ENCODE results near the gene CLDN12. TPM values are rescaled to one million over a fixed set of nuclear protein-coding genes. Genes with fewer than 3 reads are reported as not detected.

Gene CLDN12
- total RNA-seq: 4.6 and 13.3 TPM in 2 replicates

GRCh38 chr7:90403174-90404113, at the start of gene CLDN12:
CLDN12 (plus strand) TSS chr7:90403461; CDS start chr7:90412677, 9,216 bp downstream.
- DNase-seq (ENCODE audit: low read depth, low spot score): no peak

DNA sequence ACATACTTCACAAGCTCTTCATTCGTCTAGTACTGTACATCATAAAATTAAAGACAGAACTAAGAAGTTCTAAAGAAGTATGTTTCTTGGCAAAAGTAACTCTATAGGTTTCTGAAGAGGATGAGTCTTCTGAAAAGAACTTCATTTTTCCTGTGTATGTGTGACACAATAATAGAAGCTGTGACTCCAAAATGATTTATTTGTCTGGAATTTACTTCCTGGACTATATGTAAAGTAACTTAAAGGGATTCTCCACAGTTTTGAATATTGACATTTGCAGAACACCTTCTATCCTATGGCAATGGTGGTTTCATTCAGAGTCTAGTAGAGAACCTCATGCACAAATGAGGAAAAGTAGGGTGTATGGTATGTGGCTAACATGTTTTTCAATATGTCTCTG, 19.8 kb upstream of the CLDN12 start:
- DNase-seq (ENCODE audit: low read depth, low spot score): no peak

GRCh38 chr7:90383861-90384260, 19.4 kb upstream of the CLDN12 start:
- DNase-seq (ENCODE audit: low read depth, low spot score): no peak

DNA sequence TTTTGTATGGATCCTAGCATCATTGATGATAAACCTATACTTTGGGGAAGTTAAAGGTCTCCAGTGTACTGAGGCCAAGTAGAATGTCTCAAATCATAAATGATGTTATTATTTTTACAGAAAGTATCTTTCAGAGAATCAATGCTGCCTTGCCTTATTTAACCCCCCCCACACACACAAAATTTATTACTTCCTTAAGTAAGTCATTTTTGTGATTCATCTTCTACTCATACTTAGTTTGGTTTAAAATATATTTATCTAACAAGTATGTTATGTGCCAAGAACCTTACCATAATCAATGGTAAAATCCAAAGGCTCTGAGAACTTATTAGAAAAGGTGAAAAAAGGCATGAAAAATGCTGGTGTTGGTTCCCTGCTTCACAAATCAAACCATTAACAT, 18.8 kb upstream of the CLDN12 start:
- DNase-seq (ENCODE audit: low read depth, low spot score): no peak

DNA sequence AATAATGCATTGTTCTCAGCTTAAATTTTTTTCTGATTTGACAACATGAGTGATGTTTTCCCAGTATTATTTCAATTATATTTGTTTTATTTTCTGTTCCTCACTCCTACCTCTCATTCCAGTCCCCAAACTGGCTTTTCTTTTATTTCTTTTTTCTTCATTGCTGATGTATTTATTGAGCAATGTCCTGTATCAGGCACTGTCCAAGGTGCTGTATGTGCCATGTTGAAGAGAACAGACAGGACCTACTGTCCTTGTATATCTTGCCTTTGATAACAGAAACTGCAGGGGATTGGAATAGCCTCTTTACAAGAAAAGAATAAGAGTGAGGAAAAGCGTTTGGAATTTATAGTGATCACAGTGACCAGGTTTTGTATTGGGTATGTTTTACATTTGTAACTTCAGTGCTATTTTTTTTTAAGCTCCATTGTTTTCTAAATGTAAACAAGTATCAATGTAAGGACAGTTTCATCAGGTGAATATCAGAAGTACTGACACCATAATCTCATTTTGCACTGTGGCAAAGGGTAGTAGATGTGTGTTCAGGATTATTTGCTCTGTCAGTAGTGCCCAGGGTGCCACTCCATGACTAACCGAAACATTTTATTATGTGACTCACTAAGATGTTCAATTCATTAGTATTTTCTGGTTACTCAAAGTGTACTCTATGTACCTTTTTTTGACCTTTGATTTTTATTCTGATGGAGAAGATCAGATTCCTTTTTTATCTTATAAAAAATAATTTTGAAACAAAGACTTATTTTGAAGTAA, 15.6 kb upstream of the CLDN12 start:
- no peak for DNase-seq (ENCODE audit: low read depth, low spot score)

- no peak for DNase-seq (ENCODE audit: low read depth, low spot score)
Observed at GRCh38 chr7:90390926-90391325, 12.3 kb upstream of the CLDN12 start.

GRCh38 chr7:90391488-90391887, 11.8 kb upstream of the CLDN12 start:
- DNase-seq (ENCODE audit: low read depth, low spot score): no peak

DNA sequence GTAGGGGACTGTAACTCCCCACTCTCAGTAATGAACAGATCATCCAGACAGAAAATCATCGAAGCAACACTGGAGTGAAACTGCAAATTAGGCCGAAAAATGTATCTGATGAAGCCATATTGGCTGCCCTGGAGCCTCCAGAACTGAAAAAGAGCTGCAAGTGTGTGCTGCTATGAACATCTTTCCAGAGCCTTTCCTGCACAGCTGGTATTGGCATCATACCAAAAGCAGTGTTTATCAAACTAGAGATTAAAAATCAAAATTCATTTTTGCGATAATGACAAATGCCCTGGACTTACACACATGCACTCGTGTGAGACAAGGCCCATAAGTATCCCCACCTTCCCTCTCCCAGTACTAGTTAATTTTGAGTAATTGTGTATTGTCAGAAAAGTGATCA, 6.8 kb upstream of the CLDN12 start:
- no peak for DNase-seq (ENCODE audit: low read depth, low spot score)

- no peak for DNase-seq (ENCODE audit: low read depth, low spot score)
Observed at GRCh38 chr7:90401989-90402388, 1.3 kb upstream of the CLDN12 start.

DNA sequence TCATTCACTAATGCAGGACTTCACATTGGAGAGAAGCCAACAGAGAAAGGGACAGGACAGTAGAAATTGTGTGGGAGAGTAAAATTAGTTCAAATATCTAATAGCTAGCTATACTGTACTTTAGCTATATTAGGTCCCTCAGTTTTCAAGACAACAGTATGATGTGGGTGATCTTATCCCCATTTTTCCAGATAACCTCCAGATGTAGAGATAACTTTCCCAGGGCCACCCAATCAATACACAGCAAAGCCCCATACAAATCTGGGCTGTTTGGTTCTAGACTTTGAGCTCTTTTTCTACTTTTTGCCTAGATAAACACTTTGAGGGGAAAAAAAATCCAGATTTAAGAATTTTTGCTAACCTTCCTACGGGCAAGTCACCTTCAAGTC, 482 bp upstream of the CLDN12 start:
- DNase-seq (ENCODE audit: low read depth, low spot score): no peak

DNA sequence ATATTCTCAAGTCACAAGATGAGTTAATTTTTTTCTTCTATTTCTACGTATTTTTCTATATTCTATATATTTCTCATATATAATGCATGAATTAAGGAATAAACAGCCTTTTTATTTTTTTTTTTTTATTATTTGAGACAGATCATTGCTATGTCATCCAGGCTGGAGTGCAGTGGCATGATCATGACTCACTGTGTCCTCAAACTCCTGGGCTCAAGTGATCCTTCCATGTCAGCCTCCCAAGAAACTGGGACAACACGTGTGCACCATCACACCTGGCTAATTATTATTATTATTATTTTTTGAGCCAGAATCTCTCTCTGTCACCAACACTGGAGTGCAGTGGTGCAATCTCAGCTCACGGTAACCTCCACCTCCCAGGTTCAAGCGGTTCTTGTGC, 1.5 kb downstream of the CLDN12 start:
- DNase-seq (ENCODE audit: low read depth, low spot score): no peak

DNA sequence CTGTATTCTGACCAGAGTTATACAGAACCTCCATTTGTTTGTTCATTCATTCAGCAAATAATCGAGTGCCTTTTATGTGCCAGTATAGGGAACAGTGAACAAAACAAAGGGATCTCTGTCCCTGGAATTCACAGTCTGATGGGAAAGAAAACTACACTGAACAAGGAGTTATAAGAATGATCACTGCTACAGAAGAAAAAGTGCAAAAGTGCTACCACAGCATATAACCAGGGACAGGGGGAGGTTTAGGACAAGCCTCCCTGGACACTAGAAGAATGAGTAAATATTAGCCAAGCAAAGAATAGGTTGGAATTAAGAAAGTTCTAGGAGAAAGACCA, 4.2 kb downstream of the CLDN12 start:
- DNase-seq (ENCODE audit: low read depth, low spot score): no peak

- no peak for DNase-seq (ENCODE audit: low read depth, low spot score)
Observed at GRCh38 chr7:90408142-90408541, 4.9 kb downstream of the CLDN12 start.

DNA sequence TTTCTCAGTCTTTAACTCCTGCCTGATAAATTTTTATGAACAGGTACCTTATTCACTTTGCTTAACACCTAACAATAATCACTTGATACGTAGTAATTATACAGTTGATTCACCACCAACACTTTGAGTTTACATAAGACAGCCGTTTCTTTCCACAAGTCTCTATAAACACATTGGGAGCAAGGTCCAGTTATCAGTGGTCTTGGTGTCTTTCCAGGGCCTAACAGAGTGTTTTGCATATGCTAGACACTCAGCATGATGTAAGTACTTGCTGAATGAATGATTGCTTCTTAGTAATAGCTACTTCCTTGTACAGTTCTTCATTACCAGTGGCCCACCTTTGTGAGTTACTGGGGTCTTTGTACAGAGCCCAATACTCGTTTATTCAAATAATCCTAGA, 6.4 kb downstream of the CLDN12 start:
- no peak for DNase-seq (ENCODE audit: low read depth, low spot score)

DNA sequence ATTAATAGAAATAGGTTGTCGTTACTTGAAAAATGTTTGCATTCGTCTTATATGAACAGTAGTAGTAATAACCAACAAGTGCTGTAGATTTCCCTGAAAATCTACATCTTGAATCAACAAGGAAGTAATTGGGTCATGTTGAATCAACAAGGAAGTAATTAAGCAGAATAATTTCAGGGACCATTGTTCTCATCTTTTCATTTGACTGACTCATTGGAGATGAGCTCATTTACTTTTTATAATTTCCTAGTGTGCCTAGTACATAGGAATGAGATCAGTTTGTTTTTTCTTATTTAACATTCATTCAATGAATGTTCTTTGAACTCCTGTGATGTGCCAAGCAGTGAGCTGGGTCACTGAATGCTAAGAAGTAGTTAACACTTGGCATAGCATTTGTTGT, 8.2 kb downstream of the CLDN12 start:
- DNase-seq (ENCODE audit: low read depth, low spot score): peak; percentile 44

DNA sequence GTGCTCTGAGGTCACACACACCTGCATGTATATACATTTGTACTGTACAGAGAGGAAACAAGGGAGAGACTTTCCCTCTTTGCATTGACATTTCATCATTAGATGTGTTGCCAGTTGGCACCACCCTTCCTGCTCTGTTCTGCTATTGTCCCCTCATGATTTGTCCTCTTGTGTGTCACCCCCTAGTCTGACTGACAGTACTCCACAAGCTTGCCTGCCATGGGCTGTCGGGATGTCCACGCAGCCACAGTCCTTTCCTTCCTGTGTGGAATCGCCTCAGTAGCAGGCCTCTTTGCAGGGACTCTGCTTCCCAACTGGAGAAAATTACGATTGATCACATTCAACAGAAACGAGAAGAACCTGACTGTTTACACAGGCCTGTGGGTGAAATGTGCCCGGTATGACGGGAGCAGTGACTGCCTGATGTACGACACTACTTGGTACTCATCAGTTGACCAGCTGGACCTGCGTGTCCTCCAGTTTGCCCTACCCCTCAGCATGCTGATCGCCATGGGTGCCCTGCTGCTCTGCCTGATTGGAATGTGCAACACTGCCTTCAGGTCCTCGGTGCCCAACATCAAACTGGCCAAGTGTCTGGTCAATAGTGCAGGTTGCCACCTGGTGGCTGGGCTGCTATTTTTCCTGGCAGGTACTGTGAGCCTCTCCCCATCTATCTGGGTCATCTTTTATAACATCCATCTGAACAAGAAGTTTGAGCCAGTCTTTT, 9.4 kb downstream of the CLDN12 start:
- no peak for DNase-seq (ENCODE audit: low read depth, low spot score)

- no peak for DNase-seq (ENCODE audit: low read depth, low spot score)
Observed at GRCh38 chr7:90413185-90413528, 9.9 kb downstream of the CLDN12 start.

DNA sequence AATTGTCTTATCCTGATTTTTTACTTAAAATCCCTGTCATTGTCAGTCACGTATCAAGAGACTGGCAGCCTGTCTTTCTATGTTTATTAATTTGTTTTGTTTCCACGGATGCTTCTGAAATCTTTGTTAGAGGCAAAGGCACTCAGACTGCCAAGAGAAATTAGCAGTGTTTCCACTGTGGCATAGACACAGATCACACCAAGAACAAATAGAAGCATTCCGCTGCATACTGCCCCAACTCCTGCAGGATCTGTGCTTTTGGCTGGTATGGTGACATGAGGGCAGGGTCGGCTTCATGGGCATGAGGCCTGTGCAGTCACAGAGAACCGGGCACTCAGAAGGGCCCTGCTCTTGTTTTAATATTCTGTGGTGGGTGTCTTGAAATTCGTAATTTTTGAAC, 18.4 kb downstream of the CLDN12 start:
- DNase-seq (ENCODE audit: low read depth, low spot score): no peak

- no peak for DNase-seq (ENCODE audit: low read depth, low spot score)
Observed at GRCh38 chr7:90424720-90425119, 21.5 kb downstream of the CLDN12 start.

- DNase-seq (ENCODE audit: low read depth, low spot score): no peak
Observed at GRCh38 chr7:90425376-90425775, 22.1 kb downstream of the CLDN12 start.

DNA sequence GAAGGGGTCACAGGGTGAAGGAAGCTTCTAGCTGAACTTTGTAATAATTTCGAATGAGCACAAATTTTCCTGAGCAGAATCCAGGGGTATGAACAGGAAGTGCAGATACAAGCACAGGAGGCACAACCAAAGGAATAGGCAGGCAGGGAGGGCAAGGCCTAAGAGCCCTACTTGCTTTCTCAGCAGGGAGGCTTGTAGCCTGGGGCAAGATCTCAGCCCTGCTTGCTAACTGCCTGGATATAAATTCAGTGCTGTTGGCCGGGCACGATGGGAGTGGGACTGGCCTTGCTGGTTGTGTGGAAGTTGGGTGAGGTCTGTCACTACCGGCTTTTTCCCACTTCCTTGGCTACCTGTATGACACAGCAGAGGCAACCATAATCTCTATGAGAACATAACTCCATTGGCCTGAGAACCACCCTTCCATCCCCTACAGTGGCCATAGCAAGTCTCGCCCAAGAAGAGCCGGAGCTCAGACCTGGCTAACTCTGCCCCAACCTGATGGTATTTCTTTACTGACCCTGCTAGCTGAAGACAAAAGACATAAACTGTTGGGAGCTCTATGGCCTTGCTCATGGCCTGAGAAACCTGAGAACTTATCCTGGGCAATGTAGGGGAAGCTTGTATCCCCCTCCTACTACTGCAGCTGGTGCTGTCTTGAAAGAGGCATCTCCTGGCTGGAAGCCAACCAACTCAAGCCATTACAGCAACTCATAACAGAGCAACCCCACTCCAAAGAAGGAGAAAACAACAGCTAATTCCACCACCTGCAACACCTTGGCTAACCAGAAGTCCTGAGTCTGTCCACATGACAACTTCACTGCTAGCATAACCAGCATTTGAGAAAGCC, 27.6 kb downstream of the CLDN12 start:
- no peak for DNase-seq (ENCODE audit: low read depth, low spot score)
